Gastrocnemius medialis (tissue), 4 donors: Measurements from ENCODE around the gene SNX21. TPM values are rescaled to one million over a fixed set of nuclear protein-coding genes. Genes with fewer than 3 reads are reported as not detected.
A peak's percentile ranks its signal among the peaks of the same experiment; 100 is the strongest.

Source experiments
- ATAC-seq, 2 donors: fragments of 150-250 bp; one replicate each; pipeline ENCODE4 v1.9.1; 2016
- DNase-seq, 2 donors: peaks; one replicate each; pipeline ENCODE4 v3.0.0-alpha.2; 2019
- H3K27ac ChIP-seq, 4 donors: fragments of 200-600 bp; sonication (generic); 1 replicate in 1 of 4; 2 replicates in 3 of 4; pipeline ENCODE4 v1.5.1; 2016 to 2018; ENCODE audit warnings: mild to moderate bottlenecking in 2 of 4, moderate library complexity in 1 of 4
- H3K27me3 ChIP-seq, 3 donors: fragments of 200-600 bp; sonication (generic) in 2 of 3; 1 replicate in 1 of 3; 2 replicates in 2 of 3; pipeline versions ENCODE4 v1.5.1 to v1.6.0; 2016 to 2019; ENCODE audit warnings: mild to moderate bottlenecking in 1 of 3, moderate library complexity in 1 of 3
- H3K36me3 ChIP-seq, 2 donors: fragments of 200-600 bp; sonication (generic) in 1 of 2; one replicate each; pipeline ENCODE4 v1.5.1; 2017 to 2018
- H3K4me1 ChIP-seq, 2 donors: fragments of 200-600 bp; sonication (generic) in 1 of 2; one replicate each; pipeline ENCODE4 v1.5.1; 2016 to 2017; ENCODE audit warnings: mild to moderate bottlenecking in 2 of 2
- H3K4me3 ChIP-seq, 4 donors: fragments of 200-600 bp; sonication (generic) in 3 of 4; 1 replicate in 1 of 4; 2 replicates in 3 of 4; pipeline ENCODE4 v1.5.1; 2016 to 2019; ENCODE audit warnings: mild to moderate bottlenecking in 2 of 4
- H3K9me3 ChIP-seq, 3 donors: fragments of 200-600 bp; sonication (generic) in 2 of 3; 1 replicate in 1 of 3; 2 replicates in 2 of 3; pipeline ENCODE4 v1.5.1; 2016 to 2019
- POLR2A ChIP-seq, 2 donors: fragments of 450-650 bp; IDR thresholded peaks; one replicate each; pipeline ENCODE4 v1.6.1; 2017; ENCODE audit warnings: antibody characterized with exemption in 2 of 2, mild to moderate bottlenecking in 2 of 2, moderate library complexity in 2 of 2
- in situ Hi-C, 4 donors: fragments of 200-750 bp; cut with MboI; loops; one replicate each; pipeline versions ENCODE4 v1.15.0 to v1.8.0; 2017; ENCODE audit warnings: low sequenced_read_pairs in 4 of 4
- intact Hi-C: fragments of 100-400 bp; cut with DNase I; formaldehyde crosslinking; loops from one replicate; pipeline ENCODE4 v1.15.1; 2023; ENCODE audit warnings: low total_unique reads
- total RNA-seq, 4 donors: library from RNA; depleted of rRNA; stranded (reverse); fragments of >200 nt; gene quantifications; one replicate each; pipeline versions ENCODE4 v1.1.0 to v1.2.3, GENCODE V29; 2016
- TF ChIP-seq, protein P1 (sequence below), 5 experiments: fragments of 450-650 bp in 3 of 5; fragments of 200-600 bp in 2 of 5; sonication (generic) in 2 of 5; IDR thresholded peaks in 4 of 5; conservative IDR thresholded peaks in 1 of 5; 1 replicate in 4 of 5; 2 replicates in 1 of 5; pipeline ENCODE4 v1.5.1; 2016 to 2019; ENCODE audit warnings: antibody characterized with exemption in 5 of 5, mild to moderate bottlenecking in 3 of 5, moderate library complexity in 3 of 5

SNX21 gene
- total RNA-seq, 4 donors from 2014 or later = 35.8 to 114 (median 79.0) TPM

DNA sequence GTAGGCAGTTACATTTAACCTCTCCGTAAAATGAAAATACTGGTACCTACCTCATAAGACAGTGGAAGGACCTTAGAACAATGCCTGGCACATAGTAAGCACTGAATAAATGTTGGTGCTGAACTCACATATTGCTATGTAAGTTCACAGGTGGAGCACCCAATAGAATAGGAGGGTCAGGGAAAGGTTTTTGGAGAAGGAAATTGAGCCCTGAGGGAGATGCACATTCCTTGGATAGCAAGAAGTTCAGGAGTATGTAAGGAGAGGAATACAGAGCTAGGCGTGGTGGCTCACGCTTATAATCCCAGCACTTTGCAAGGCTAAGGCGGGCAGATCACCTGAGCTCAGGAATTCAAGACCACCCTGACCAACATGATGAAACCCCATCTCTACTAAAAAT is 14.1 kb upstream of the SNX21 start:
- H3K27me3 ChIP-seq = no peaks in the 10 kb centered on the region
- in situ Hi-C loops = loop anchor here in 3 of 4 donors (25.0 kb wide), 2 partner anchors 143 to 268 kb away; partner anchors contain the start of genes NCOA5 (in 3 of the 3) and ZNF335 (in 1 of the 3)
- ATAC-seq (no peak), DNase-seq (no peak)
- H3K9me3 ChIP-seq = no peaks in the 10 kb centered on the region
- no peak overlapping the region for H3K4me3 ChIP-seq
- H3K4me1 ChIP-seq = peaks cover 19 to 23% of the 10 kb centered on the region in 2 donors
- H3K36me3 ChIP-seq = peaks cover 0 to 5% of the 10 kb centered on the region in 2 donors
- H3K27ac ChIP-seq = peak overlapping the region; percentile 53 to 97 (median 96)
- intact Hi-C loops = no loop called here
- TF ChIP-seq POLR2A (IDR thresholded peaks at IDR 0.05) = no peak
- TF ChIP-seq, protein P1, sequence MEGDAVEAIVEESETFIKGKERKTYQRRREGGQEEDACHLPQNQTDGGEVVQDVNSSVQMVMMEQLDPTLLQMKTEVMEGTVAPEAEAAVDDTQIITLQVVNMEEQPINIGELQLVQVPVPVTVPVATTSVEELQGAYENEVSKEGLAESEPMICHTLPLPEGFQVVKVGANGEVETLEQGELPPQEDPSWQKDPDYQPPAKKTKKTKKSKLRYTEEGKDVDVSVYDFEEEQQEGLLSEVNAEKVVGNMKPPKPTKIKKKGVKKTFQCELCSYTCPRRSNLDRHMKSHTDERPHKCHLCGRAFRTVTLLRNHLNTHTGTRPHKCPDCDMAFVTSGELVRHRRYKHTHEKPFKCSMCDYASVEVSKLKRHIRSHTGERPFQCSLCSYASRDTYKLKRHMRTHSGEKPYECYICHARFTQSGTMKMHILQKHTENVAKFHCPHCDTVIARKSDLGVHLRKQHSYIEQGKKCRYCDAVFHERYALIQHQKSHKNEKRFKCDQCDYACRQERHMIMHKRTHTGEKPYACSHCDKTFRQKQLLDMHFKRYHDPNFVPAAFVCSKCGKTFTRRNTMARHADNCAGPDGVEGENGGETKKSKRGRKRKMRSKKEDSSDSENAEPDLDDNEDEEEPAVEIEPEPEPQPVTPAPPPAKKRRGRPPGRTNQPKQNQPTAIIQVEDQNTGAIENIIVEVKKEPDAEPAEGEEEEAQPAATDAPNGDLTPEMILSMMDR (IDR thresholded peaks at IDR 0.05 in 4 of 5, conservative IDR thresholded peaks at IDR 0.05 in 1 of 5) = no peak

DNA sequence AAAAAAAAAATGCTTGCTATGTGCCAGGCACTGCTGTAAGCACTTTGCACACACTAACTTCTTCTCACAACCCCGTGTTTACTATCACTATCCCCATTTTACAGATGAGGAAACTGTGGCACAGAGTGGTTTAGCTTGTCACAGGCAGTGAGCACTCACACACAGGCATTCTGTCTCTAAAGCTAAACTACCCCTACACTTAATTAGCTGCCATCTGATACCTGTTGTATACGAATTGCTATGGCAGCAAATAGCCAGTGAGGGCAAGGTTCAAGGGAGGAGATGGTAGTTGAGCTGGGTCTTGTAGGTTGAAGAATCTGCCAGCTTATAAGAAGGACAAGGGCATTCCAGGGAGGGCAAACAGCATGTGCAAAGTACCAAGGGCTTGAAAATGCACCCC is 11.7 kb upstream of the SNX21 start:
- DNase-seq = no peak
- no peaks in the 10 kb centered on the region for H3K9me3 ChIP-seq
- peaks cover 33 to 44% of the 10 kb centered on the region in 2 donors for H3K4me1 ChIP-seq
- H3K36me3 ChIP-seq = peaks cover 0 to 5% of the 10 kb centered on the region in 2 donors
- no peak overlapping the region for H3K4me3 ChIP-seq
- peak overlapping the region; percentile 95 to 97 (median 96) for H3K27ac ChIP-seq
- ATAC-seq = no peak
- TF ChIP-seq, protein P1 (IDR thresholded peaks at IDR 0.05 in 4 of 5, conservative IDR thresholded peaks at IDR 0.05 in 1 of 5) = no peak
- TF ChIP-seq POLR2A (IDR thresholded peaks at IDR 0.05) = no peak
- H3K27me3 ChIP-seq = no peaks in the 10 kb centered on the region
- intact Hi-C loops = no loop called here
- in situ Hi-C loops = loop anchor here in 3 of 4 donors (10.0 to 25.0 kb wide), 3 partner anchors 123 to 265 kb away; partner anchors contain the start of genes NCOA5 (in 3 of the 3) and ZNF335 (in 1 of the 3)

DNA sequence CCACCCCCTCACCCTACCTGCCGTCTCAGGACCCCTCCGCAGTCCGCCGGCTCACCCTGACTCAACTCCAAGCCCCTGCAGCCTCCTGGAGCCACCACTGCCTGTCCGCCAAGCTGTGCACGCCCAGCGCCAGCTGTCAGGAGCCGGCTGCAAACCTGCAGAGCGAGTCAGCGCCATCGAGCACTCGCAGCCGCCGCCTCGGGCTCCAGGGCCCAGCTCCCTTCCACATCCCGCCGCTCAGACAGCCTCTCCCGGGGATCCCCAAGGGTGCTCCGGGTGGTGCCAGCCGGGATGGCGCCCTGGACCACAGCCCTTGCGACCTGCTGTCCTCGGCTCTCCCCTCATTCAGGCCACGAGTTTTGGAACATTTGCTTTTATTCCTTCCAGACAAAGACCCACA is 10.7 kb upstream of the SNX21 start:
- no peaks in the 10 kb centered on the region for H3K9me3 ChIP-seq
- in situ Hi-C loops = loop anchor here in 3 of 4 donors (10.0 to 25.0 kb wide), 3 partner anchors 122 to 264 kb away; partner anchors contain the start of genes NCOA5 (in 3 of the 3) and ZNF335 (in 1 of the 3)
- peak overlapping the region; percentile 95 to 97 (median 96) for H3K27ac ChIP-seq
- ATAC-seq (no peak), DNase-seq (no peak)
- no peaks in the 10 kb centered on the region for H3K27me3 ChIP-seq
- H3K36me3 ChIP-seq = peaks cover 0 to 5% of the 10 kb centered on the region in 2 donors
- peak overlapping the region in 2 of 4 donors; percentile 50 to 63 for H3K4me3 ChIP-seq
- H3K4me1 ChIP-seq = peaks cover 42 to 52% of the 10 kb centered on the region in 2 donors
- intact Hi-C loops = no loop called here
- TF ChIP-seq, protein P1 (IDR thresholded peaks at IDR 0.05 in 4 of 5, conservative IDR thresholded peaks at IDR 0.05 in 1 of 5) = no peak
- TF ChIP-seq POLR2A (IDR thresholded peaks at IDR 0.05) = no peak

DNA sequence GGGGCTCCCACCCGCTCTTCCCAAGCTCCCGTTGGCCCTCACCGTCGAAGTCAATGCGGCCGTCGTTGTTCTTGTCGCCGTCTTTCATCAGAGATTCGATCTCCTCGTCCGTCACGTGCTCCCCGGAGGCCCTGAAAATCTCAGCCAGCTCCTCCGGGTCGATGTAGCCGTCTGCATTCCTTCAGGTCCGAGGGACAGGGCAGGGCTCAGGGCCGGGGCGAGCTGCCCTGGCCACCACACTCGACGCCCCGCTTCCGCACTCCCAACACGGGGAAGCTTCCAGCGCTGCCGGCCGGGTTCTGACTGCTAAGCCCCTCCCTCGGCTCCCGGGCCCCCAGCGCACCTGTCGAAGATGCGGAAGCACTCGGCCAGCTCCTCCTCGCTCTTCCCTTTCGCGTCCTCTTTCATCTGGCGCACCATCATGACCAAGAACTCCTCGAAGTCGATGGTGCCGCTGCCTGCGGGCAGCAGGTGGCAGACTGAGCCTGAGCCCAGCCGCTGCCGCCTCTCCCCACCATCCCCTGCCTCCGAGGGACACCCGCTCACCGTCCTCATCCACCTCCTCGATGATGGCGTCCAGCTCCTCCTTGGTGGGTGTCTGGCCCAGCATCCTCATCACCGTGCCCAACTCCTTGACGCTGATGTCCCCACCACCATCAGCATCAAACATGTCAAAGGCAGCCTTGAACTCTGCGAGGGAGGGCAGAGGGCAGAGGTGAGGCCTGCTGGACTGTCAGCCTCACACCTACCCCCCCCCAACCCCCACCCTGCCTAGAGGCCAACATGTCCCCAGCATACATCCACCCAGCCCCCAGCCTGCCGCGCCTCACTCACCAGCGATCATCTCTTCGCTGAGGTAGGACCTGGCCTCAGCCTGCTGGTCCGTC is 9.4 kb upstream of the SNX21 start:
- H3K9me3 ChIP-seq = no peaks in the 10 kb centered on the region
- peak overlapping the region; percentile 95 to 97 (median 96) for H3K27ac ChIP-seq
- DNase-seq = peak; percentile 50 to 74
- TF ChIP-seq POLR2A (IDR thresholded peaks at IDR 0.05) = no peak
- TF ChIP-seq, protein P1 (IDR thresholded peaks at IDR 0.05 in 4 of 5, conservative IDR thresholded peaks at IDR 0.05 in 1 of 5) = peak; percentile 23 to 68 (median 59)
- intact Hi-C loops = loop anchor here (1.0 kb wide), 2 partner anchors 57 to 67 kb away; partner anchors contain the start of genes CTSA, NEURL2 and ZSWIM1
- peak overlapping the region; percentile 27 to 63 (median 46) for H3K4me3 ChIP-seq
- in situ Hi-C loops = loop anchor here in 3 of 4 donors (10.0 to 25.0 kb wide), 3 partner anchors 121 to 263 kb away; partner anchors contain the start of genes NCOA5 (in 3 of the 3) and ZNF335 (in 1 of the 3)
- peak in 1 of 2 donors; percentile 9 for ATAC-seq
- peaks cover 55 to 60% of the 10 kb centered on the region in 2 donors for H3K4me1 ChIP-seq
- peaks cover 0 to 5% of the 10 kb centered on the region in 2 donors for H3K36me3 ChIP-seq
- no peaks in the 10 kb centered on the region for H3K27me3 ChIP-seq
